NOMO-1 treated with dmso at 0.1 percent for 144 hours (cell line): ENCODE results near the gene NXF1.
"Not testable (repeated sequence)": the region's sequence is repeated elsewhere in the genome, so short reads cannot be mapped to it uniquely, and the experiment has no call there.

ENCODE experiments used
- DNase-seq: peaks from one replicate; lab custom pipeline; 2025; ENCODE audit not compliant: unreplicated experiment; lab: John Stamatoyannopoulos, UW

NXF1 gene

DNA sequence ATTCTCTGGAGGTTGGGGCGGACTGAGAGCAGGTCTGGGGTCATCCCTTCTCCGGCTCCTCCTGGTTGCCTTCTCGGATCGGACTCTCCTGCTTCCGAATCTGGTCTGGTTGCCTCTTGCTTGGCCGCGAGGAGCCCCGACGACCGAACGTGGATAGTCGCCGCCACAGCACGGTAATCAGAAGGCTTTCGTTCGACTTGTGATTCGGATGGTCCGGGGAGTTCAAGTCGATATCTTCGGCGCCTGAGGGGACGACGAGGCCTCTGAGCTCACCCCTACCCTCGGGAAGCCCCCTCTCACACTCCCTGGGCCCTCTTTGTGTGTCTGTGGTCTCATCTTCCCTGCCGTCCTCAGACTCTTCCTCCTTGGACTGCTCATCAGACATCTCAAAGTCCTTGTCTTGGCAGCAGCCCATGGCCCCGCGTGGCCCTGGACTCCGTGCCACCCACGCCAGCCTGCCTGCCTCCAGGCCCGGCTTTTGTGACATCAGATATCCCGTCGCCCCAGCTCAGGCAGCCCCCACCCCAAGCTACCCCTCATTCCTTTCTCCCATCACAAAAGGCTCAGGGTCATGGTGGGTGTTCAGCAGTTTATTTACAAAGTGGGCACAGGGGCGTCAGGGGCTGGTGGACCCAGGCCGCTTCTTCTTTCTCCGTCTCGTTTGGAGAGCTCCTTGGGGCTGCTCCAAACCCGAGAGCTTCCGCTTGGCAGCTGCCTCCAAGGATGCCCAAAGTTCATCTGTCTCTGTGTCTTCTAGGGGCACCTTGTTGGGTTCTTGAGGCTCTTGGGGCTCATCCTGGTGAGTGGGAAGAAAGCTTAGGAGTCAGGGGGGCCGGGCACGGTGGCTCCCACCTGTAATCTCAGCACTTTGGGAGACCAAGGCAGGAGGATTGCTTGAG, 27.3 kb upstream of the NXF1 start, which contains the start of gene TEX54:
TSS of gene TEX54 (minus strand) at position 506 of the 899 bp plus-strand sequence.
- no peak for DNase-seq

GRCh38 chr11:62831520-62832335, 26.5 kb upstream of the NXF1 start, which contains the start of gene STX5:
TSS of gene STX5 (minus strand) at chr11:62832051. CDS start at chr11:62831243, 808 bp downstream.
- peak; percentile 98 for DNase-seq

DNA sequence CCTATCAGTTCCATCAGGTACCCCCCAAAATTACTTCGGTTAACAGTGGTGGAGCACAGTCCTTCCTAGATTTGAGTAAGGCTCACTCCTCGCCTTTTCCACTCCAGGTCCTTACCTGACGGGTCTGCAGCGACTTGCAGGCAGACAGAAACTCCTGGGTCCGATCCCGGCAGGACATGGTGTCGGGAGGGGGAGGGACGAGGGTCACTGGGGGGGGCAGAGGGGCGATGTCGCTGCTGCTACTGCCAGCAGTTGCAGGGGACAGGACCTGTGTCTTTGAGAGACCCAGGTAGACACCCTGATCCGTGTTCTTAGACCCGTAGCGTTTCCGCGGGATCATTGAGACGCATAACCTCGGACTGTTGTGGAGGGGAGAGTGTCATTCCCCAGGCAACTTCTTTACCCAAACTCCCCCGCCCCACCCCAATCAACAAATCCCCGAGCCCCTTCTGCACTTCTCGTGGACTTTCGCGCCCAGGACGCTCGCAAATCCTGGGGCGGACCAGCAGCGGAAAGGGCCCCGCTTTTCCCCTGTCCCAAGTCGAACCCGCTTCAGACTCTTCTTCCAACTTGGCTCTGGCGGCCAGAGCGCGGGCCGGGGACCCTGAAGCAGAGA, 25.8 kb upstream of the NXF1 start:
- DNase-seq: no peak

- not testable (repeated sequence) for DNase-seq
These were observed 22.9 kb upstream of the NXF1 start for GRCh38 chr11:62828130-62828529.

DNA sequence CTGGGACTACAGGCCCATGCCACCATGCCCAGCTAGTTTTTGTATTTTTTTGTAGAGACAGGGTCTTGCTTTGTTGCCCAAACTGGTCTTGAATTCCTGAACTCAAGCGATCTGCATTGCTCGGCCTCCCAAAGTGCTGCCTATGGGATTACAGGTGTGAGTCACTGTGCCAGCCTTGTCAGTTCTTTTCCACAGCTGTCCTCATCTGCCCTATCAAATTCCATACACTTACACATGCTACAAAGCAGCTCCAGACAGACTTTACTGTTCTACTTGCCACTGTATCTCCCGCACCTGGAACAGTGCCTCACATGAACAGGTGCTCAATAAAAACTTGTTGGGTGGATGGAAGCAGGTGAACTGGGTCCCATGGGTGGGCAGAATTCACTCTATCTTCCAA, 18.4 kb upstream of the NXF1 start:
- no peak for DNase-seq

GRCh38 chr11:62817129-62817528, 11.9 kb upstream of the NXF1 start:
- no peak for DNase-seq

GRCh38 chr11:62816557-62816956, 11.3 kb upstream of the NXF1 start:
- peak; percentile 85 for DNase-seq

- DNase-seq: no peak
These were observed 6.4 kb upstream of the NXF1 start for GRCh38 chr11:62811659-62812058.

GRCh38 chr11:62810748-62811147, 5.5 kb upstream of the NXF1 start:
- DNase-seq: no peak

- DNase-seq: peak; percentile 84
These were observed 1.4 kb upstream of the NXF1 start for GRCh38 chr11:62806611-62807121.

- DNase-seq: no peak
These were observed 761 bp upstream of the NXF1 start for GRCh38 chr11:62805961-62806441.

DNA sequence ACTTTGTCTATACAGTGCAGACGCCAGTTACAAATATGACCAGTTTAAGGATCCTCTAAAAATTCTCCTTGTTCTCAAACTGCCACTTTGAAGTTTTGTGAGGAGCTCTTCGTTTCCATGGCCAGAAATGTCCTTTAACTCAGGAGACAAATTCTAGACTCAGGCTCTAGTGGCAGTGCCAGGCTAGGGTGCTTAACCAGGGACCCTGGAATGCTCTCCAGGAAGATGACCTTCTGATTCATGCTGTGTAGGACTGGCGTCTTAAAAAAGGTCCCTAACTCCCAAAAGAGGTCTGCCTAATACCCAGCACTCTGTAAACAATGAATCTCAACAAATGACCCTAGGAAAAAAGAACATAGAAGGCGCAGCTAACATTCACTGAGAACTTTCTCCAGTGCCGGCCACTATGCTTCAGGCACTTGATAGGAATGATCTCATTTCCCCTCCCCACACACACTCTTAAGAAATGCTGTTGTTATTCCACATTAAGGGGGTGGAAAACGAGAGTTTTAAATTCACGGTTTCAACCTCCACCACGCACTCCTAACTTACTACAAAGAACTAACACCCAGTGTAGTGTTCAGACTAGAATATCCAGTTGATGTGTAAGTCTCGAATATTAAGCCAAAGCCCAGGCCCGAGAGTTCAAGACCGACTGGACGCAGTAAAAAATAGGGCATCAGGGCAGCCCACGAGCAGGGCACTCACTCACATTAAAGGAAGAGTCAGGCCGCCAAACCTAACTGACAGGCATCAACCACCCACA, 747 bp downstream of the NXF1 start:
- DNase-seq: no peak

- DNase-seq: no peak
These were observed 4.2 kb downstream of the NXF1 start for GRCh38 chr11:62801071-62801470.

GRCh38 chr11:62799486-62799885, 5.8 kb downstream of the NXF1 start:
- DNase-seq: no peak

GRCh38 chr11:62796281-62796680, 9.0 kb downstream of the NXF1 start:
- no peak for DNase-seq

GRCh38 chr11:62794201-62794775, 11.0 kb downstream of the NXF1 start:
- DNase-seq: no peak

DNA sequence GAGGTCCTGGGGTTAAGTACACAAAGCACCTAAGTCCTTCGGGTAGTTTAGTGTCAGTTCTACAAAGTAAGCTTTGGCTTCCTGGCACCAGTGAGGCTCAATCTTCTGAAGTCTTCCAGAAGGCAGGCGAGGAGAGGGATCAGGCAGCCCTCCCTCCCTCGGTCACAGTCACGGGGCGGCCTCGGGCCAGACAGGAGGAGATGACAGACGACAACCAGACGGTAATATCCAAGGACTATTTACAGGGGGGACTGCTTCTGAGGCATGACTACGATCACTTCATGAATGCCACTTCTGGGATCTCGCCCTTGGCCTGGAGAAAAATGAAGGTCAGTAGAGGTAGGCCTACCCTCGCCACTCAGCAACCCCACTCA, 13.1 kb downstream of the NXF1 start:
- no peak for DNase-seq

- peak; percentile 86 for DNase-seq
These were observed 13.6 kb downstream of the NXF1 start, which contains the start of gene TMEM223 for GRCh38 chr11:62791501-62792201. TSS of gene TMEM223 (minus strand) at chr11:62792006. CDS start at chr11:62791994, 12 bp downstream.

- no peak for DNase-seq
These were observed 15.7 kb downstream of the NXF1 start for GRCh38 chr11:62789576-62789975.
